ENCODE data around the gene TMEM147.

Gene TMEM147

DNA sequence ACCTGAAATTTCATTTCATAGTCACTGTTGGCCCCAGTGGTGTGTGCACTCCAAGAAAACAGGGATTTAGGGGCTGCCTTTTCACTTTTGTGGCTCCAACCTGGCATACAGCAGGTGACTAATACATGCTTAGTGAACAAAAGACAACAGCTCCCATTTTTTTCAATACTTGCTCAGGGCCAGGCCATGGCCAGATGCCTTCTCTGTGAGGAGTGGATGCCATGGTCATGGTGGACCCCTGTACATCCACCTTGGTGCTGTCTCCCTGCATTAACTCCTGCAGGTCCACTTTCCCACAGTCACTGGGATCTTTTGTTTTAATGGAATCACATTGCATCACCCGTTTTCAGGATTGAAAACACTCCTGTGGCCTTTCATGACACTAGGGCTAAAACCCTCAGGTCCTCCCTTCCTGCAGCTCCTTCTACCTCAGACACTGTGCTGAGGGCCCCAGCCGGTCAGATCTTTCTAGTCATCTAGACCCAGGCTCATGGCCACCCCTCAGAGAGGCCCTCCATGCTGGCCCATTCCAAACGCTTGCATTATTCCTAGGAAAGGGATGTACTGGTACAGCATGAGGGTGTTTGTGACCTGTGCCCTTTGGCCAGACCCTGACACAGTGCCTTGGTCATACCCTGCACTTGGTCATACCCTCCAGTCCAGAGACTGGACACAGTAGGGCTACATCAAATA lies 1.2 kb upstream of the TMEM147 start:
- TF ChIP-seq, protein P1, sequence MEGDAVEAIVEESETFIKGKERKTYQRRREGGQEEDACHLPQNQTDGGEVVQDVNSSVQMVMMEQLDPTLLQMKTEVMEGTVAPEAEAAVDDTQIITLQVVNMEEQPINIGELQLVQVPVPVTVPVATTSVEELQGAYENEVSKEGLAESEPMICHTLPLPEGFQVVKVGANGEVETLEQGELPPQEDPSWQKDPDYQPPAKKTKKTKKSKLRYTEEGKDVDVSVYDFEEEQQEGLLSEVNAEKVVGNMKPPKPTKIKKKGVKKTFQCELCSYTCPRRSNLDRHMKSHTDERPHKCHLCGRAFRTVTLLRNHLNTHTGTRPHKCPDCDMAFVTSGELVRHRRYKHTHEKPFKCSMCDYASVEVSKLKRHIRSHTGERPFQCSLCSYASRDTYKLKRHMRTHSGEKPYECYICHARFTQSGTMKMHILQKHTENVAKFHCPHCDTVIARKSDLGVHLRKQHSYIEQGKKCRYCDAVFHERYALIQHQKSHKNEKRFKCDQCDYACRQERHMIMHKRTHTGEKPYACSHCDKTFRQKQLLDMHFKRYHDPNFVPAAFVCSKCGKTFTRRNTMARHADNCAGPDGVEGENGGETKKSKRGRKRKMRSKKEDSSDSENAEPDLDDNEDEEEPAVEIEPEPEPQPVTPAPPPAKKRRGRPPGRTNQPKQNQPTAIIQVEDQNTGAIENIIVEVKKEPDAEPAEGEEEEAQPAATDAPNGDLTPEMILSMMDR (IDR thresholded peaks at IDR 0.05; ENCODE audit: low read length), result no peak
- no peak for TF ChIP-seq EZH2 (IDR thresholded peaks at IDR 0.05; ENCODE audit: borderline replicate concordance, low read length)
- H3F3A ChIP-seq (ENCODE audit: insufficient read depth, low read length), result no peaks in the 10 kb centered on the region
- no peaks in the 10 kb centered on the region for H3K79me2 ChIP-seq (ENCODE audit: insufficient read depth, low read length)
- H3K9ac ChIP-seq (ENCODE audit: low read length), result peak overlapping the region; percentile 91
- H3K4me2 ChIP-seq (ENCODE audit: low read length), result peak overlapping the region; percentile 84
- H3K36me3 ChIP-seq (ENCODE audit: insufficient read depth, low read length), result peaks cover 11% of the 10 kb centered on the region; the same call in 1 of the 2 replicates
- no peaks in the 10 kb centered on the region for H3K9me3 ChIP-seq (ENCODE audit: low read length)
- peak overlapping the region; percentile 90 for H3K4me3 ChIP-seq (ENCODE audit: low read depth, low read length, poor library complexity, severe bottlenecking)
- no peaks in the 10 kb centered on the region for H3K9me2 ChIP-seq (ENCODE audit: low read depth, low read length)
- H3K4me1 ChIP-seq (ENCODE audit: insufficient read depth, low read length, severe bottlenecking), result peaks cover 38% of the 10 kb centered on the region
- no peaks in the 10 kb centered on the region for H3K27me3 ChIP-seq (ENCODE audit: insufficient read depth, low read length)
- no peak overlapping the region for H3K27ac ChIP-seq (ENCODE audit: low read depth, low read length, poor library complexity, severe bottlenecking)
- H4K20me1 ChIP-seq (ENCODE audit: insufficient read depth, low read length), result no peaks in the 10 kb centered on the region
- no peak overlapping the region for H2AFZ ChIP-seq (ENCODE audit: low read length)

DNA sequence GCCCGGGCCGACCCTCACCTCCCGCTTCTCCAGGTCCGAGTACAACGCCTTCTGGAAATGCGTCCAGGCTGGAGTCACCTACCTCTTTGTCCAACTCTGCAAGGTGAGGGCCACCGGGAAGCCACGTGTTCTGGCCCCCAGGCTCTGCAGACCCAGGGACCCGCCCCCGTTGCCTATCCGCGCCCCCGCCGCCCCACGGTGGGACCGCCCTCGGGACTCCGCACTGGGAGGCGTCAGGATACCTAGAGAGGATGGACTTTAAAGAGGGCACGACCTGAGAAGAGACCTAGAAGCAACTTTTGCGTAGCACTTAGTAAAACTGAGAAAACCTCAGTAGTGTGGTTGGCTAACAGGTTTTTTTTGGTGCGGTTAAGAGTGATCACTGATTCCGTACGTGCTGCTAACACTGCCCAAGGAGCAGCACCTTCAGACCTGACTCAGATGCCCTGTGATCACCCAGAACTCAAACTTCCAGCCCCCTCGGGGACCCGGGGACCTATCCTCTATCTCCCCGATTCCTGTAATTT lies 492 bp downstream of the TMEM147 start:
- H3K4me2 ChIP-seq (ENCODE audit: low read length), result peak overlapping the region; percentile 84
- TF ChIP-seq EZH2 (IDR thresholded peaks at IDR 0.05; ENCODE audit: borderline replicate concordance, low read length), result no peak
- TF ChIP-seq, protein P1 (IDR thresholded peaks at IDR 0.05; ENCODE audit: low read length), result no peak
- no peaks in the 10 kb centered on the region for H3K9me2 ChIP-seq (ENCODE audit: low read depth, low read length)
- peak overlapping the region; percentile 90 for H3K4me3 ChIP-seq (ENCODE audit: low read depth, low read length, poor library complexity, severe bottlenecking)
- H3K27ac ChIP-seq (ENCODE audit: low read depth, low read length, poor library complexity, severe bottlenecking), result no peak overlapping the region
- no peaks in the 10 kb centered on the region for H3K9me3 ChIP-seq (ENCODE audit: low read length)
- peaks cover 11% of the 10 kb centered on the region; the same call in 1 of the 2 replicates for H3K36me3 ChIP-seq (ENCODE audit: insufficient read depth, low read length)
- H3F3A ChIP-seq (ENCODE audit: insufficient read depth, low read length), result no peaks in the 10 kb centered on the region
- H2AFZ ChIP-seq (ENCODE audit: low read length), result no peak overlapping the region
- H3K79me2 ChIP-seq (ENCODE audit: insufficient read depth, low read length), result no peaks in the 10 kb centered on the region
- no peaks in the 10 kb centered on the region for H3K27me3 ChIP-seq (ENCODE audit: insufficient read depth, low read length)
- H3K9ac ChIP-seq (ENCODE audit: low read length), result peak overlapping the region; percentile 91
- H4K20me1 ChIP-seq (ENCODE audit: insufficient read depth, low read length), result no peaks in the 10 kb centered on the region
- peaks cover 30% of the 10 kb centered on the region for H3K4me1 ChIP-seq (ENCODE audit: insufficient read depth, low read length, severe bottlenecking)

DNA sequence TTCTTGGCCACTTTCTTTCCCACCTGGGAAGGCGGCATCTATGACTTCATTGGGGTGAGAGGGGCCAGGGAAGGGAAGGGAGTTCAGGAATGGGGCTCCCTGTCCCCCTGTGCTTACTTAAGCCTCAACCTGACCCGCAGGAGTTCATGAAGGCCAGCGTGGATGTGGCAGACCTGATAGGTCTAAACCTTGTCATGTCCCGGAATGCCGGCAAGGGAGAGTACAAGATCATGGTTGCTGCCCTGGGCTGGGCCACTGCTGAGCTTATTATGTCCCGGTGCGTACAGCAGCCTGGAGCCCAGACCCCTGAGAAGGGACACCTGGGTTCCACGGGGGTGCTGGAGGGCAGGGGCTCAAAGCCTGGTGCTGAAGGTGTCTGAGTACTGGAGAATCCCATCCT lies 1.1 kb downstream of the TMEM147 start:
- H2AFZ ChIP-seq (ENCODE audit: low read length), result no peak overlapping the region
- peaks cover 24% of the 10 kb centered on the region for H3K4me1 ChIP-seq (ENCODE audit: insufficient read depth, low read length, severe bottlenecking)
- H3K79me2 ChIP-seq (ENCODE audit: insufficient read depth, low read length), result no peaks in the 10 kb centered on the region
- peak overlapping the region; percentile 91 for H3K9ac ChIP-seq (ENCODE audit: low read length)
- H3K9me2 ChIP-seq (ENCODE audit: low read depth, low read length), result no peaks in the 10 kb centered on the region
- TF ChIP-seq, protein P1 (IDR thresholded peaks at IDR 0.05; ENCODE audit: low read length), result no peak
- TF ChIP-seq EZH2 (IDR thresholded peaks at IDR 0.05; ENCODE audit: borderline replicate concordance, low read length), result no peak
- H3K9me3 ChIP-seq (ENCODE audit: low read length), result no peaks in the 10 kb centered on the region
- peak overlapping the region; percentile 84 for H3K4me2 ChIP-seq (ENCODE audit: low read length)
- H3K27me3 ChIP-seq (ENCODE audit: insufficient read depth, low read length), result no peaks in the 10 kb centered on the region
- H3F3A ChIP-seq (ENCODE audit: insufficient read depth, low read length), result no peaks in the 10 kb centered on the region
- H4K20me1 ChIP-seq (ENCODE audit: insufficient read depth, low read length), result no peaks in the 10 kb centered on the region
- peak overlapping the region; percentile 90 for H3K4me3 ChIP-seq (ENCODE audit: low read depth, low read length, poor library complexity, severe bottlenecking)
- peaks cover 11% of the 10 kb centered on the region; the same call in 1 of the 2 replicates for H3K36me3 ChIP-seq (ENCODE audit: insufficient read depth, low read length)
- no peak overlapping the region for H3K27ac ChIP-seq (ENCODE audit: low read depth, low read length, poor library complexity, severe bottlenecking)

Measured in OCI-LY1 (cell line).